ENCODE data around the gene PNPLA2. TPM values are rescaled to one million over a fixed set of nuclear protein-coding genes. Genes with fewer than 3 reads are reported as not detected.

PNPLA2 gene
- total and polyA plus RNA-seq, 10 of the 15 experiments (the other 5 are each of a cell fraction or from before 2014, with no cell fraction given): 0.19 to 34.0 (median 8.1) TPM

GRCh38 chr11:777288-778255 is 41.1 kb upstream of the PNPLA2 start, which contains the start of gene GATD1 (continued):
- TF ChIP-seq, protein P1, sequence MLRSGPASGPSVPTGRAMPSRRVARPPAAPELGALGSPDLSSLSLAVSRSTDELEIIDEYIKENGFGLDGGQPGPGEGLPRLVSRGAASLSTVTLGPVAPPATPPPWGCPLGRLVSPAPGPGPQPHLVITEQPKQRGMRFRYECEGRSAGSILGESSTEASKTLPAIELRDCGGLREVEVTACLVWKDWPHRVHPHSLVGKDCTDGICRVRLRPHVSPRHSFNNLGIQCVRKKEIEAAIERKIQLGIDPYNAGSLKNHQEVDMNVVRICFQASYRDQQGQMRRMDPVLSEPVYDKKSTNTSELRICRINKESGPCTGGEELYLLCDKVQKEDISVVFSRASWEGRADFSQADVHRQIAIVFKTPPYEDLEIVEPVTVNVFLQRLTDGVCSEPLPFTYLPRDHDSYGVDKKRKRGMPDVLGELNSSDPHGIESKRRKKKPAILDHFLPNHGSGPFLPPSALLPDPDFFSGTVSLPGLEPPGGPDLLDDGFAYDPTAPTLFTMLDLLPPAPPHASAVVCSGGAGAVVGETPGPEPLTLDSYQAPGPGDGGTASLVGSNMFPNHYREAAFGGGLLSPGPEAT (IDR thresholded peaks at IDR 0.05; ENCODE audit: low read depth): no peak
- no peak for TF ChIP-seq KAT2A (conservative IDR thresholded peaks at IDR 0.05; ENCODE audit: control insufficient read depth, low read depth, low read length)
- no peak for TF ChIP-seq KLF5 (IDR thresholded peaks at IDR 0.05; ENCODE audit: partially characterized antibody)
- TF ChIP-seq HSF1 (IDR thresholded peaks at IDR 0.05; ENCODE audit: low read depth, low read length): no peak
- no peak for TF ChIP-seq CHD1 (IDR thresholded peaks at IDR 0.05; ENCODE audit: low read depth, low read length)
- peak; percentile 88 for TF ChIP-seq POLR2A (IDR thresholded peaks at IDR 0.05; ENCODE audit: low read depth, low read length)
- no peak for TF ChIP-seq CHD2 (IDR thresholded peaks at IDR 0.05; ENCODE audit: borderline replicate concordance, low read depth, low read length)
- no peak for TF ChIP-seq NFXL1 (IDR thresholded peaks at IDR 0.05; ENCODE audit: borderline replicate concordance)
- TF ChIP-seq ZNF592 (IDR thresholded peaks at IDR 0.05): peak; percentile 52
- no peak for TF ChIP-seq ZSCAN29 (IDR thresholded peaks at IDR 0.05)
- no peak for TF ChIP-seq ETV6 (conservative IDR thresholded peaks at IDR 0.05 in 1 of 2, IDR thresholded peaks at IDR 0.05 in 1 of 2; ENCODE audit: borderline replicate concordance in 1 of 2, low read depth in 1 of 2)
- TF ChIP-seq SP1 (IDR thresholded peaks at IDR 0.05; ENCODE audit: low read depth, low read length): peak; percentile 27
- TF ChIP-seq FOS (IDR thresholded peaks at IDR 0.05; ENCODE audit: borderline replicate concordance, extremely low read depth, insufficient read length): no peak
- no peak for TF ChIP-seq ZBTB11 (CRISPR knock-in tag; IDR thresholded peaks at IDR 0.05)
- TF ChIP-seq POLR2AphosphoS5 (IDR thresholded peaks at IDR 0.05; ENCODE audit: low read length): peak; percentile 71
- TF ChIP-seq, protein P2, sequence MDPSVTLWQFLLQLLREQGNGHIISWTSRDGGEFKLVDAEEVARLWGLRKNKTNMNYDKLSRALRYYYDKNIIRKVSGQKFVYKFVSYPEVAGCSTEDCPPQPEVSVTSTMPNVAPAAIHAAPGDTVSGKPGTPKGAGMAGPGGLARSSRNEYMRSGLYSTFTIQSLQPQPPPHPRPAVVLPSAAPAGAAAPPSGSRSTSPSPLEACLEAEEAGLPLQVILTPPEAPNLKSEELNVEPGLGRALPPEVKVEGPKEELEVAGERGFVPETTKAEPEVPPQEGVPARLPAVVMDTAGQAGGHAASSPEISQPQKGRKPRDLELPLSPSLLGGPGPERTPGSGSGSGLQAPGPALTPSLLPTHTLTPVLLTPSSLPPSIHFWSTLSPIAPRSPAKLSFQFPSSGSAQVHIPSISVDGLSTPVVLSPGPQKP (IDR thresholded peaks at IDR 0.05; ENCODE audit: low read depth, low read length): no peak
- TF ChIP-seq EED (IDR thresholded peaks at IDR 0.05; ENCODE audit: low read depth): no peak

Measured in GM12878 (cell line).